GM23338 (cell line): ENCODE results near the gene RNU7-1. TPM values are rescaled to one million over a fixed set of nuclear protein-coding genes. Genes with fewer than 3 reads are reported as not detected.
A peak's percentile ranks its signal among the peaks of the same experiment; 100 is the strongest.

Experiments
- ATAC-seq: fragments of 200-7000 bp; cut with Tn5 transposase; 3 replicates; pipeline ENCODE4 v1.9.1; 2020
- DNase-seq: peaks from one replicate; pipeline ENCODE4 v3.0.0-alpha.2; 2015; ENCODE audit warnings: low spot score
- H2AFZ ChIP-seq: fragments of 200-600 bp; sonication (generic); 2 replicates; pipeline ENCODE4 v1.8.0; 2016; ENCODE audit warnings: antibody characterized with exemption, mild to moderate bottlenecking, moderate library complexity
- H3F3A ChIP-seq: fragments of 200-600 bp; sonication (generic); replicated peaks from 2 replicates; pipeline ENCODE4 v1.8.0; 2017; ENCODE audit warnings: antibody characterized with exemption, mixed run types, low read depth
- H3K27ac ChIP-seq: fragments of 200-600 bp; sonication (generic); 2 replicates; pipeline ENCODE4 v1.6.1; 2016; ENCODE audit warnings: low read depth
- H3K27me3 ChIP-seq: fragments of 200-600 bp; sonication (generic); 2 replicates; pipeline ENCODE4 v1.8.0; 2016; ENCODE audit warnings: mild to moderate bottlenecking, mixed run types, moderate library complexity; ENCODE audit not compliant: insufficient read depth
- H3K36me3 ChIP-seq: fragments of 200-600 bp; sonication (generic); 2 replicates; pipeline ENCODE4 v1.8.0; 2016; ENCODE audit warnings: mild to moderate bottlenecking; ENCODE audit not compliant: insufficient read depth
- H3K4me1 ChIP-seq: fragments of 200-600 bp; sonication (generic); 2 replicates; pipeline ENCODE4 v1.8.0; 2016; ENCODE audit warnings: mild to moderate bottlenecking, moderate library complexity; ENCODE audit not compliant: insufficient read depth
- H3K4me2 ChIP-seq: fragments of 200-600 bp; sonication (generic); 2 replicates; pipeline ENCODE4 v1.7.1; 2017; ENCODE audit warnings: mixed run types
- H3K4me3 ChIP-seq: fragments of 200-600 bp; sonication (generic); 2 replicates; pipeline ENCODE4 v1.6.1; 2016; ENCODE audit warnings: mixed run types
- H3K79me2 ChIP-seq: fragments of 200-600 bp; sonication (generic); replicated peaks from 2 replicates; pipeline ENCODE4 v1.8.0; 2017; ENCODE audit warnings: mild to moderate bottlenecking; ENCODE audit not compliant: insufficient read depth
- H3K9me2 ChIP-seq: fragments of 200-600 bp; sonication (generic); 2 replicates; pipeline ENCODE4 v1.8.0; 2017; ENCODE audit not compliant: insufficient read depth
- H4K20me1 ChIP-seq: fragments of 200-600 bp; sonication (generic); replicated peaks from 2 replicates; pipeline ENCODE4 v1.8.0; 2017; ENCODE audit warnings: mild to moderate bottlenecking; ENCODE audit not compliant: insufficient read depth
- H3K27ac Mint-ChIP-seq: 2 replicates; pipeline ENCODE4 v1.8.0; 2020; ENCODE audit warnings: inconsistent platforms, mild to moderate bottlenecking, moderate library complexity, mixed read lengths
- H3K27me3 Mint-ChIP-seq: 3 replicates; pipeline ENCODE4 v1.8.0; 2022; ENCODE audit warnings: low read depth, mild to moderate bottlenecking, moderate library complexity, mixed read lengths, inconsistent platforms; ENCODE audit not compliant: insufficient read depth, poor library complexity
- H3K36me3 Mint-ChIP-seq: 3 replicates; pipeline ENCODE4 v1.8.0; 2021; ENCODE audit warnings: low read depth, mild to moderate bottlenecking, inconsistent platforms, moderate library complexity, mixed read lengths
- H3K4me1 Mint-ChIP-seq: 3 replicates; pipeline ENCODE4 v1.8.0; 2020; ENCODE audit warnings: mild to moderate bottlenecking, inconsistent platforms, mixed read lengths
- H3K4me3 Mint-ChIP-seq: 3 replicates; pipeline ENCODE4 v1.8.0; 2021; ENCODE audit warnings: moderate library complexity, mild to moderate bottlenecking, inconsistent platforms, mixed read lengths
- H3K9me3 Mint-ChIP-seq: 3 replicates; pipeline ENCODE4 v1.8.0; 2020; ENCODE audit warnings: moderate library complexity, mild to moderate bottlenecking, inconsistent platforms, mixed read lengths
- CREB1 ChIP-seq: fragments of 250-450 bp; sonication (Bioruptor Pico); IDR thresholded peaks from 2 replicates; pipeline ENCODE4 v1.5.0; 2020; ENCODE audit warnings: low read depth, mild to moderate bottlenecking, moderate library complexity
- EZH2 ChIP-seq: fragments of 200-600 bp; sonication (generic); IDR thresholded peaks from one replicate; pipeline ENCODE4 v1.8.0; 2017; ENCODE audit warnings: antibody characterized with exemption, mild to moderate bottlenecking, low read depth; ENCODE audit not compliant: unreplicated experiment
- EZH2phosphoT487 ChIP-seq: fragments of 200-600 bp; sonication (generic); IDR thresholded peaks from one replicate; pipeline ENCODE4 v1.8.1; 2018; ENCODE audit warnings: antibody characterized with exemption; ENCODE audit not compliant: unreplicated experiment
- JUNB ChIP-seq: IDR thresholded peaks from one replicate; pipeline ENCODE4 v1.6.1; 2016; ENCODE audit warnings: antibody characterized with exemption; ENCODE audit not compliant: unreplicated experiment
- NANOG ChIP-seq: IDR thresholded peaks from 2 replicates; pipeline ENCODE4 v1.6.1; 2016; ENCODE audit warnings: antibody characterized with exemption, borderline replicate concordance
- POLR2AphosphoS5 ChIP-seq: IDR thresholded peaks from 2 replicates; pipeline ENCODE4 v1.6.1; 2016; ENCODE audit warnings: antibody characterized with exemption, low read depth
- STAT1 ChIP-seq: IDR thresholded peaks from one replicate; pipeline ENCODE4 v1.6.1; 2016; ENCODE audit warnings: antibody characterized with exemption; ENCODE audit not compliant: unreplicated experiment
- ZNF114 ChIP-seq: fragments of 250-450 bp; sonication (Bioruptor Pico); IDR thresholded peaks from 2 replicates; pipeline ENCODE4 v1.5.0; 2020; ENCODE audit warnings: mild to moderate bottlenecking, moderate library complexity
- ZNF331 ChIP-seq: fragments of 250-450 bp; sonication (Bioruptor Pico); IDR thresholded peaks from 2 replicates; pipeline ENCODE4 v1.5.0; 2020; ENCODE audit warnings: low read depth, mild to moderate bottlenecking, moderate library complexity
- polyA plus RNA-seq: library from polyadenylated mRNA; unstranded; fragments of >200 nt; fragmentation: Nextera tagmentation; extraction: Ambion mirVana; gene quantifications from 2 replicates; pipeline ENCODE4 v1.2.1, GENCODE V29; 2016
- total RNA-seq: library from RNA; depleted of rRNA; stranded (reverse); fragments of >200 nt; shearing (Covaris generic); gene quantifications from 2 replicates; pipeline ENCODE4 v1.2.3, GENCODE V29; 2014
- TF ChIP-seq, protein P1 (sequence below), 2 experiments: fragments of 200-600 bp in 1 of 2; sonication (generic) in 1 of 2; conservative IDR thresholded peaks; 2 replicates each; pipeline versions ENCODE4 v1.5.1 to v1.6.1; 2016 to 2017; ENCODE audit warnings: antibody characterized with exemption in 2 of 2, low read depth in 2 of 2, mild to moderate bottlenecking in 2 of 2, moderate library complexity in 1 of 2
- TF ChIP-seq, protein P2 (sequence below): fragments of 250-450 bp; sonication (Bioruptor Pico); IDR thresholded peaks from 2 replicates; pipeline ENCODE4 v1.5.0; 2020; ENCODE audit warnings: mild to moderate bottlenecking, moderate library complexity
- TF ChIP-seq, protein P3 (sequence below): IDR thresholded peaks from 2 replicates; pipeline ENCODE4 v1.6.1; 2016; ENCODE audit warnings: antibody characterized with exemption

The RNU7-1 gene
- total and polyA plus RNA-seq, 2 experiments from 2014 or later: not detected

DNA sequence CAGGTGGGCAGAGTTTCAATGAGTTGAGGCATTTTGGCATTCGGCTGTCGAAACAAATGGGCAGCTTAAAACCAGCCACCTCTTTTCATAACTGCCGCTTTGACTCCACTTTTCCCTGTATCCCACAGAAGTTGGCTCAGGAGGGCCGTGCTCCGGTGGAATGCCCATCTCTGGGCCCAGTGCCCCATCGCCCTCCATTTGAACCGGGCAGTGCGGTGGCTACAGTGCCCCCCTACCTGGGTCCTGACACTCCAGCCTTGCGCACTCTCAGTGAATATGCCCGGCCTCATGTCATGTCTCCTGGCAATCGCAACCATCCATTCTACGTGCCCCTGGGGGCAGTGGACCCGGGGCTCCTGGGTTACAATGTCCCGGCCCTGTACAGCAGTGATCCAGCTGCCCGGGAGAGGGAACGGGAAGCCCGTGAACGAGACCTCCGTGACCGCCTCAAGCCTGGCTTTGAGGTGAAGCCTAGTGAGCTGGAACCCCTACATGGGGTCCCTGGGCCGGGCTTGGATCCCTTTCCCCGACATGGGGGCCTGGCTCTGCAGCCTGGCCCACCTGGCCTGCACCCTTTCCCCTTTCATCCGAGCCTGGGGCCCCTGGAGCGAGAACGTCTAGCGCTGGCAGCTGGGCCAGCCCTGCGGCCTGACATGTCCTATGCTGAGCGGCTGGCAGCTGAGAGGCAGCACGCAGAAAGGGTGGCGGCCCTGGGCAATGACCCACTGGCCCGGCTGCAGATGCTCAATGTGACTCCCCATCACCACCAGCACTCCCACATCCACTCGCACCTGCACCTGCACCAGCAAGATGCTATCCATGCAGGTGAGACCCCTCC, 5.0 kb upstream of the RNU7-1 start:
- H3K36me3 Mint-ChIP-seq: peaks cover 68% of the 10 kb centered on the region
- H3K27ac Mint-ChIP-seq: peak overlapping the region; percentile 95

DNA sequence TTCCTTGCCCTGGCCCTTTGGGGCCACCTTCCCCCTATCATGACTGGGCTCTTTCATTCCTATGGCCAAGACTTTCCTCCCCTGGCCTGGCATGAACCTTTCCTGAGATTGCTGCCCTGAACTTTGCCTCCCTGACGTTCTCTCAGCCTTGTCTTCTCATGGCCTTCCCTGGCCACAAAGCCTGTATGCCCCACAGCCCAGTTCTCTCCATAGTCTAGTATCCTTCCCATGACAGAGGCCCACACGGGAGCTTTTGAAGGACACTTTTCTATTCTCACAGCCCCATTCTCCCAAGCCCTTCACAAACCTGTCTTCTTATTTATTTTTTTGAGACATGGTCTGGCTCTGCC, 4.5 kb upstream of the RNU7-1 start:
- Histone ChIP-seq H3K27me3 (no peaks in the 10 kb centered on the region), H4K20me1 (peaks cover 12% of the 10 kb centered on the region), H3K4me3 (no peak overlapping the region), H2AFZ (no peak overlapping the region), H3K4me2 (no peak overlapping the region; the same call in 1 of the 2 replicates), H3K79me2 (0 out of 2 replicates have a peak, but pooled peaks cover 5% of the 10 kb centered on the region), H3F3A (peaks cover 39% of the 10 kb centered on the region), H3K9me2 (no peaks in the 10 kb centered on the region), H3K27ac (0 out of 2 replicates have a peak overlapping the region, but pooled peaks have one; percentile 97), H3K36me3 (peaks cover 10% of the 10 kb centered on the region; the same call in 1 of the 2 replicates), H3K4me1 (peaks cover 13% of the 10 kb centered on the region)
- peak overlapping the region; percentile 61 for H3K27ac Mint-ChIP-seq
- no peak for DNase-seq
- H3K27me3 Mint-ChIP-seq: peaks cover 46% of the 10 kb centered on the region
- H3K4me3 Mint-ChIP-seq: peak overlapping the region; percentile 79
- H3K4me1 Mint-ChIP-seq: peaks cover 53% of the 10 kb centered on the region
- H3K9me3 Mint-ChIP-seq: peaks cover 3% of the 10 kb centered on the region; the same call in 1 of the 3 replicates
- ATAC-seq: no peak
- peaks cover 62% of the 10 kb centered on the region for H3K36me3 Mint-ChIP-seq
- TF ChIP-seq EZH2 (no peak), ZNF114 (CRISPR knock-in tag) (no peak), EZH2phosphoT487 (no peak), JUNB (no peak), POLR2AphosphoS5 (no peak), ZNF331 (CRISPR knock-in tag) (no peak), STAT1 (no peak), CREB1 (CRISPR knock-in tag) (no peak)
- TF ChIP-seq, protein P1, sequence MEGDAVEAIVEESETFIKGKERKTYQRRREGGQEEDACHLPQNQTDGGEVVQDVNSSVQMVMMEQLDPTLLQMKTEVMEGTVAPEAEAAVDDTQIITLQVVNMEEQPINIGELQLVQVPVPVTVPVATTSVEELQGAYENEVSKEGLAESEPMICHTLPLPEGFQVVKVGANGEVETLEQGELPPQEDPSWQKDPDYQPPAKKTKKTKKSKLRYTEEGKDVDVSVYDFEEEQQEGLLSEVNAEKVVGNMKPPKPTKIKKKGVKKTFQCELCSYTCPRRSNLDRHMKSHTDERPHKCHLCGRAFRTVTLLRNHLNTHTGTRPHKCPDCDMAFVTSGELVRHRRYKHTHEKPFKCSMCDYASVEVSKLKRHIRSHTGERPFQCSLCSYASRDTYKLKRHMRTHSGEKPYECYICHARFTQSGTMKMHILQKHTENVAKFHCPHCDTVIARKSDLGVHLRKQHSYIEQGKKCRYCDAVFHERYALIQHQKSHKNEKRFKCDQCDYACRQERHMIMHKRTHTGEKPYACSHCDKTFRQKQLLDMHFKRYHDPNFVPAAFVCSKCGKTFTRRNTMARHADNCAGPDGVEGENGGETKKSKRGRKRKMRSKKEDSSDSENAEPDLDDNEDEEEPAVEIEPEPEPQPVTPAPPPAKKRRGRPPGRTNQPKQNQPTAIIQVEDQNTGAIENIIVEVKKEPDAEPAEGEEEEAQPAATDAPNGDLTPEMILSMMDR (conservative IDR thresholded peaks at IDR 0.05; ENCODE audit: low read depth in 2 of 2): no peak
- TF ChIP-seq, protein P2, sequence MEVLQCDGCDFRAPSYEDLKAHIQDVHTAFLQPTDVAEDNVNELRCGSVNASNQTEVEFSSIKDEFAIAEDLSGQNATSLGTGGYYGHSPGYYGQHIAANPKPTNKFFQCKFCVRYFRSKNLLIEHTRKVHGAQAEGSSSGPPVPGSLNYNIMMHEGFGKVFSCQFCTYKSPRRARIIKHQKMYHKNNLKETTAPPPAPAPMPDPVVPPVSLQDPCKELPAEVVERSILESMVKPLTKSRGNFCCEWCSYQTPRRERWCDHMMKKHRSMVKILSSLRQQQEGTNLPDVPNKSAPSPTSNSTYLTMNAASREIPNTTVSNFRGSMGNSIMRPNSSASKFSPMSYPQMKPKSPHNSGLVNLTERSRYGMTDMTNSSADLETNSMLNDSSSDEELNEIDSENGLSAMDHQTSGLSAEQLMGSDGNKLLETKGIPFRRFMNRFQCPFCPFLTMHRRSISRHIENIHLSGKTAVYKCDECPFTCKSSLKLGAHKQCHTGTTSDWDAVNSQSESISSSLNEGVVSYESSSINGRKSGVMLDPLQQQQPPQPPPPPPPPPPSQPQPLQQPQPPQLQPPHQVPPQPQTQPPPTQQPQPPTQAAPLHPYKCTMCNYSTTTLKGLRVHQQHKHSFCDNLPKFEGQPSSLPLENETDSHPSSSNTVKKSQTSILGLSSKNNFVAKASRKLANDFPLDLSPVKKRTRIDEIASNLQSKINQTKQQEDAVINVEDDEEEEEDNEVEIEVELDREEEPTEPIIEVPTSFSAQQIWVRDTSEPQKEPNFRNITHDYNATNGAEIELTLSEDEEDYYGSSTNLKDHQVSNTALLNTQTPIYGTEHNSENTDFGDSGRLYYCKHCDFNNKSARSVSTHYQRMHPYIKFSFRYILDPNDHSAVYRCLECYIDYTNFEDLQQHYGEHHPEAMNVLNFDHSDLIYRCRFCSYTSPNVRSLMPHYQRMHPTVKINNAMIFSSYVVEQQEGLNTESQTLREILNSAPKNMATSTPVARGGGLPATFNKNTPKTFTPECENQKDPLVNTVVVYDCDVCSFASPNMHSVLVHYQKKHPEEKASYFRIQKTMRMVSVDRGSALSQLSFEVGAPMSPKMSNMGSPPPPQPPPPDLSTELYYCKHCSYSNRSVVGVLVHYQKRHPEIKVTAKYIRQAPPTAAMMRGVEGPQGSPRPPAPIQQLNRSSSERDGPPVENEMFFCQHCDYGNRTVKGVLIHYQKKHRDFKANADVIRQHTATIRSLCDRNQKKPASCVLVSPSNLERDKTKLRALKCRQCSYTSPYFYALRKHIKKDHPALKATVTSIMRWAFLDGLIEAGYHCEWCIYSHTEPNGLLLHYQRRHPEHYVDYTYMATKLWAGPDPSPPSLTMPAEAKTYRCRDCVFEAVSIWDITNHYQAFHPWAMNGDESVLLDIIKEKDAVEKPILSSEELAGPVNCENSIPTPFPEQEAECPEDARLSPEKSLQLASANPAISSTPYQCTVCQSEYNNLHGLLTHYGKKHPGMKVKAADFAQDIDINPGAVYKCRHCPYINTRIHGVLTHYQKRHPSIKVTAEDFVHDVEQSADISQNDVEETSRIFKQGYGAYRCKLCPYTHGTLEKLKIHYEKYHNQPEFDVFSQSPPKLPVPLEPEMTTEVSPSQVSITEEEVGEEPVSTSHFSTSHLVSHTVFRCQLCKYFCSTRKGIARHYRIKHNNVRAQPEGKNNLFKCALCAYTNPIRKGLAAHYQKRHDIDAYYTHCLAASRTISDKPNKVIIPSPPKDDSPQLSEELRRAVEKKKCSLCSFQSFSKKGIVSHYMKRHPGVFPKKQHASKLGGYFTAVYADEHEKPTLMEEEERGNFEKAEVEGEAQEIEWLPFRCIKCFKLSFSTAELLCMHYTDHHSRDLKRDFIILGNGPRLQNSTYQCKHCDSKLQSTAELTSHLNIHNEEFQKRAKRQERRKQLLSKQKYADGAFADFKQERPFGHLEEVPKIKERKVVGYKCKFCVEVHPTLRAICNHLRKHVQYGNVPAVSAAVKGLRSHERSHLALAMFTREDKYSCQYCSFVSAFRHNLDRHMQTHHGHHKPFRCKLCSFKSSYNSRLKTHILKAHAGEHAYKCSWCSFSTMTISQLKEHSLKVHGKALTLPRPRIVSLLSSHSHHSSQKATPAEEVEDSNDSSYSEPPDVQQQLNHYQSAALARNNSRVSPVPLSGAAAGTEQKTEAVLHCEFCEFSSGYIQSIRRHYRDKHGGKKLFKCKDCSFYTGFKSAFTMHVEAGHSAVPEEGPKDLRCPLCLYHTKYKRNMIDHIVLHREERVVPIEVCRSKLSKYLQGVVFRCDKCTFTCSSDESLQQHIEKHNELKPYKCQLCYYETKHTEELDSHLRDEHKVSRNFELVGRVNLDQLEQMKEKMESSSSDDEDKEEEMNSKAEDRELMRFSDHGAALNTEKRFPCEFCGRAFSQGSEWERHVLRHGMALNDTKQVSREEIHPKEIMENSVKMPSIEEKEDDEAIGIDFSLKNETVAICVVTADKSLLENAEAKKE (CRISPR knock-in tag): no peak
- TF ChIP-seq, protein P3, sequence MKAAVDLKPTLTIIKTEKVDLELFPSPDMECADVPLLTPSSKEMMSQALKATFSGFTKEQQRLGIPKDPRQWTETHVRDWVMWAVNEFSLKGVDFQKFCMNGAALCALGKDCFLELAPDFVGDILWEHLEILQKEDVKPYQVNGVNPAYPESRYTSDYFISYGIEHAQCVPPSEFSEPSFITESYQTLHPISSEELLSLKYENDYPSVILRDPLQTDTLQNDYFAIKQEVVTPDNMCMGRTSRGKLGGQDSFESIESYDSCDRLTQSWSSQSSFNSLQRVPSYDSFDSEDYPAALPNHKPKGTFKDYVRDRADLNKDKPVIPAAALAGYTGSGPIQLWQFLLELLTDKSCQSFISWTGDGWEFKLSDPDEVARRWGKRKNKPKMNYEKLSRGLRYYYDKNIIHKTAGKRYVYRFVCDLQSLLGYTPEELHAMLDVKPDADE: no peak

More for the DNA sequence above, 5.0 kb upstream of the RNU7-1 start:
- Mint-ChIP-seq H3K4me1 (peaks cover 56% of the 10 kb centered on the region), H3K4me3 (peak overlapping the region; percentile 79), H3K9me3 (peaks cover 3% of the 10 kb centered on the region; the same call in 1 of the 3 replicates), H3K27me3 (peaks cover 40% of the 10 kb centered on the region)
- ATAC-seq: no peak
- H2AFZ ChIP-seq: no peak overlapping the region
- no peaks in the 10 kb centered on the region for H3K9me2 ChIP-seq
- DNase-seq: no peak
- peaks cover 5% of the 10 kb centered on the region; the same call in 1 of the 2 replicates for H3K79me2 ChIP-seq
- H3F3A ChIP-seq: peaks cover 43% of the 10 kb centered on the region
- H3K27ac ChIP-seq: peak overlapping the region; percentile 97
- peak overlapping the region; percentile 89 for H3K4me3 ChIP-seq
- peak overlapping the region; percentile 93 for H3K4me2 ChIP-seq
- H3K36me3 ChIP-seq: peaks cover 15% of the 10 kb centered on the region; the same call in 1 of the 2 replicates
- TF ChIP-seq NANOG (no peak), STAT1 (no peak)
- H3K27me3 ChIP-seq: no peaks in the 10 kb centered on the region
- H3K4me1 ChIP-seq: peaks cover 13% of the 10 kb centered on the region
- H4K20me1 ChIP-seq: peaks cover 15% of the 10 kb centered on the region
